DOHH2 (cell line): Measurements from ENCODE around the gene ITPR2.

Experiments
- EZH2phosphoT487 ChIP-seq: fragments of 200-600 bp; sonication (generic); IDR thresholded peaks from 2 replicates; pipeline ENCODE4 v1.6.1; 2017; ENCODE audit warnings: borderline replicate concordance, mild to moderate bottlenecking, antibody characterized with exemption, low read length, moderate library complexity, mixed read lengths
- TF ChIP-seq, protein P1 (sequence below): fragments of 200-600 bp; sonication (generic); IDR thresholded peaks from one replicate; pipeline ENCODE4 v1.5.1; 2014; ENCODE audit warnings: antibody characterized with exemption, mild to moderate bottlenecking, low read depth, low read length; ENCODE audit not compliant: poor library complexity, severe bottlenecking

DNA sequence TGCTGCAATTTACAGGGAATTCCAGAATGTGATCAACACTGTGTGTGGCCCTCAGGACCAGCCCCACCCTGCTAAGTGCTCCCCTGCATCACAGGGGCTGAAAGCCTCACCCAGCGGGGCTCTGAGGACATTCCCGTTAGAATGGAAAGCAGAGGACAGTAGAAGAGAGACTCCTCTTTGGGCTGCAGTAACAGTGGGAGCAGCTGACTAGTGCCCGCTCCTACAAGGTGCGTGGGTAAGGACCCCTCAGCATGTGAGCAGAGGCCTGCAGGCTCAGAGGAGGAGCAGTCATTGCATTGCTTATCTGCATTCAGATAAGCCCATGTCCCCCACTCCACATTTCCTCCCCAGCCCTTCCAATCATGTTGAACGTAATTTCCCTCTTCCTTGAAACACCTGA lies 120.1 kb downstream of the ITPR2 start:
- TF ChIP-seq, protein P1, sequence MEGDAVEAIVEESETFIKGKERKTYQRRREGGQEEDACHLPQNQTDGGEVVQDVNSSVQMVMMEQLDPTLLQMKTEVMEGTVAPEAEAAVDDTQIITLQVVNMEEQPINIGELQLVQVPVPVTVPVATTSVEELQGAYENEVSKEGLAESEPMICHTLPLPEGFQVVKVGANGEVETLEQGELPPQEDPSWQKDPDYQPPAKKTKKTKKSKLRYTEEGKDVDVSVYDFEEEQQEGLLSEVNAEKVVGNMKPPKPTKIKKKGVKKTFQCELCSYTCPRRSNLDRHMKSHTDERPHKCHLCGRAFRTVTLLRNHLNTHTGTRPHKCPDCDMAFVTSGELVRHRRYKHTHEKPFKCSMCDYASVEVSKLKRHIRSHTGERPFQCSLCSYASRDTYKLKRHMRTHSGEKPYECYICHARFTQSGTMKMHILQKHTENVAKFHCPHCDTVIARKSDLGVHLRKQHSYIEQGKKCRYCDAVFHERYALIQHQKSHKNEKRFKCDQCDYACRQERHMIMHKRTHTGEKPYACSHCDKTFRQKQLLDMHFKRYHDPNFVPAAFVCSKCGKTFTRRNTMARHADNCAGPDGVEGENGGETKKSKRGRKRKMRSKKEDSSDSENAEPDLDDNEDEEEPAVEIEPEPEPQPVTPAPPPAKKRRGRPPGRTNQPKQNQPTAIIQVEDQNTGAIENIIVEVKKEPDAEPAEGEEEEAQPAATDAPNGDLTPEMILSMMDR: no peak
- TF ChIP-seq EZH2phosphoT487: no peak
